HG03571 (cell line): ENCODE data around the gene MEIOSIN.
A peak's percentile ranks its signal among the peaks of the same experiment; 100 is the strongest.

ENCODE experiments used
- ATAC-seq: cut with Tn5 transposase; IDR thresholded peaks from one replicate; pipeline ENCODE4 v1.9.1; 2021; ENCODE audit not compliant: unreplicated experiment

The MEIOSIN gene

GRCh38 chr19:45764945-45765701 is 31.9 kb downstream of the MEIOSIN start:
- no peak for ATAC-seq

GRCh38 chr19:45765702-45766295 is 32.6 kb downstream of the MEIOSIN start:
- ATAC-seq: no peak

GRCh38 chr19:45766296-45766868 is 33.1 kb downstream of the MEIOSIN start:
- ATAC-seq: no peak

GRCh38 chr19:45766869-45767346 is 33.7 kb downstream of the MEIOSIN start:
- no peak for ATAC-seq

GRCh38 chr19:45767410-45767880 is 34.2 kb downstream of the MEIOSIN start:
- no peak for ATAC-seq

- no peak for ATAC-seq
Measured at GRCh38 chr19:45767881-45768654, 34.8 kb downstream of the MEIOSIN start.

- ATAC-seq: no peak
Measured at GRCh38 chr19:45768655-45768983, 35.4 kb downstream of the MEIOSIN start.

- peak; percentile 55 for ATAC-seq
Measured at GRCh38 chr19:45768984-45769782, 35.9 kb downstream of the MEIOSIN start, which contains the start of gene SIX5. Gene SIX5 (minus strand): TSS chr19:45769252. CDS start chr19:45768844, 408 bp downstream.

- no peak for ATAC-seq
Measured at GRCh38 chr19:45769821-45770191, 36.6 kb downstream of the MEIOSIN start.

- peak; percentile 47 for ATAC-seq
Measured at GRCh38 chr19:45770192-45771101, 37.2 kb downstream of the MEIOSIN start.

GRCh38 chr19:45771311-45771933 is 38.2 kb downstream of the MEIOSIN start:
- no peak for ATAC-seq

GRCh38 chr19:45772130-45772840 is 39.0 kb downstream of the MEIOSIN start:
- no peak for ATAC-seq

GRCh38 chr19:45772912-45773311 is 39.7 kb downstream of the MEIOSIN start:
- ATAC-seq: no peak

GRCh38 chr19:45773384-45773783 is 40.1 kb downstream of the MEIOSIN start:
- no peak for ATAC-seq

GRCh38 chr19:45774765-45775164 is 41.5 kb downstream of the MEIOSIN start:
- ATAC-seq: no peak

- no peak for ATAC-seq
Measured at GRCh38 chr19:45777395-45777961, 44.2 kb downstream of the MEIOSIN start.

GRCh38 chr19:45778010-45778661 is 44.9 kb downstream of the MEIOSIN start:
- ATAC-seq: no peak
